GM12878 (cell line): ENCODE measurements around the gene SRMS. TPM values are rescaled to one million over a fixed set of nuclear protein-coding genes. Genes with fewer than 3 reads are reported as not detected.

Experiments used
- ATAC-seq: fragments of 200-7000 bp; cut with Tn5 transposase; 3 replicates; pipeline ENCODE4 v1.9.1; 2020; ENCODE audit warnings: mild to moderate bottlenecking, moderate library complexity
- BruUV-seq: library from RNA; stranded (reverse); fragments of 400-500 nt; replicated peaks from 2 replicates; lab custom pipeline; 2021; lab: Mats Ljungman, UMichigan
- CTCF ChIA-PET: fragments of 300-600 bp; sonication (Branson Sonifier 250); formaldehyde crosslinking; extraction: SDS; loops from one replicate; lab custom pipeline; 2021; ENCODE audit warnings: inconsistent platforms; lab: Yijun Ruan, JAX
- POLR2A ChIA-PET: fragments of 350-600 bp; formaldehyde crosslinking; extraction: SDS; loops from one replicate; lab custom pipeline; 2021; ENCODE audit warnings: inconsistent platforms; lab: Charles Lee
- RAD21 ChIA-PET: fragments of 300-600 bp; sonication (Branson Sonifier 250); formaldehyde crosslinking; loops from one replicate; lab custom pipeline; 2023; ENCODE audit warnings: antibody characterized with exemption; ENCODE audit not compliant: unreplicated experiment; lab: Charles Lee
- SMC1A ChIA-PET: fragments of 300-600 bp; sonication (Branson Sonifier 250); formaldehyde crosslinking; loops from one replicate; lab custom pipeline; 2023; ENCODE audit not compliant: unreplicated experiment, uncharacterized antibody; lab: Charles Lee
- DNase-seq: peaks from one replicate; pipeline ENCODE4 v3.0.0-alpha.2; 2011; ENCODE audit warnings: low read depth, low spot score
- FAIRE-seq: peaks from 3 replicates; lab custom pipeline; 2011; peaks lifted over from hg19 to GRCh38; lab: Jason Lieb, UNC
- H2AFZ ChIP-seq: 2 replicates; pipeline ENCODE4 v1.6.0; 2011; ENCODE audit warnings: low read depth, low read length, control low read depth; ENCODE audit not compliant: control insufficient read depth
- H3K27ac ChIP-seq: 2 replicates; pipeline ENCODE4 v1.5.1; 2011; ENCODE audit warnings: control low read depth; ENCODE audit not compliant: control insufficient read depth, insufficient read depth
- H3K27me3 ChIP-seq, 2 experiments: replicated peaks in 1 of 2; 2 replicates each; pipeline versions ENCODE4 v1.6.0 to v1.6.1; 2011; ENCODE audit warnings: low read length in 1 of 2; ENCODE audit not compliant: control insufficient read depth in 2 of 2, insufficient read depth in 2 of 2
- H3K36me3 ChIP-seq, 2 experiments: 2 replicates each; pipeline ENCODE4 v1.5.1; 2011; ENCODE audit warnings: low read length in 1 of 2; ENCODE audit not compliant: control insufficient read depth in 2 of 2, insufficient read depth in 2 of 2
- H3K4me1 ChIP-seq: 2 replicates; pipeline ENCODE4 v1.6.1; 2011; ENCODE audit warnings: mild to moderate bottlenecking, low read length, moderate library complexity, mixed read lengths; ENCODE audit not compliant: control insufficient read depth, insufficient read depth
- H3K4me2 ChIP-seq: 2 replicates; pipeline ENCODE4 v1.6.0; 2011; ENCODE audit warnings: control low read depth; ENCODE audit not compliant: control insufficient read depth, insufficient read depth
- H3K4me3 ChIP-seq: fragments of 200-600 bp; sonication (generic); 2 replicates; pipeline ENCODE4 v1.5.1; 2016
- H3K79me2 ChIP-seq: 2 replicates; pipeline ENCODE4 v1.6.0; 2011; ENCODE audit warnings: low read length; ENCODE audit not compliant: control insufficient read depth, insufficient read depth
- H3K9ac ChIP-seq: 2 replicates; pipeline ENCODE4 v1.8.0; 2011; ENCODE audit warnings: low read length, control low read depth, mixed read lengths; ENCODE audit not compliant: control insufficient read depth, insufficient read depth
- H3K9me3 ChIP-seq: replicated peaks from 3 replicates; pipeline ENCODE4 v1.5.1; 2011; ENCODE audit warnings: mild to moderate bottlenecking, low read length; ENCODE audit not compliant: control insufficient read depth, insufficient read depth
- H4K20me1 ChIP-seq: 2 replicates; pipeline ENCODE4 v1.6.0; 2011; ENCODE audit not compliant: control insufficient read depth, insufficient read depth
- ATF3 ChIP-seq: IDR thresholded peaks from 2 replicates; pipeline ENCODE4 v1.6.1; 2011; ENCODE audit warnings: low read depth, mild to moderate bottlenecking, low read length, moderate library complexity, borderline replicate concordance; ENCODE audit errors: extremely low read depth
- BCL11A ChIP-seq: IDR thresholded peaks from 2 replicates; pipeline ENCODE4 v1.6.1; 2011; ENCODE audit warnings: low read depth, low read length
- CHD1 ChIP-seq: IDR thresholded peaks from 2 replicates; pipeline ENCODE4 v1.6.1; 2012; ENCODE audit warnings: low read depth, low read length, improper control_type of control experiment
- ELK1 ChIP-seq: IDR thresholded peaks from 2 replicates; pipeline ENCODE4 v1.6.1; 2012; ENCODE audit warnings: low read depth, low read length, improper control_type of control experiment
- JUNB ChIP-seq: IDR thresholded peaks from 2 replicates; pipeline ENCODE4 v1.6.1; 2016; ENCODE audit warnings: antibody characterized with exemption, mild to moderate bottlenecking
- NFYA ChIP-seq: IDR thresholded peaks from 2 replicates; pipeline ENCODE4 v1.6.1; 2011; ENCODE audit warnings: low read depth, mild to moderate bottlenecking, low read length, improper control_type of control experiment, borderline replicate concordance
- RCOR1 ChIP-seq: conservative IDR thresholded peaks from 2 replicates; pipeline ENCODE4 v1.6.1; 2012; ENCODE audit warnings: low read depth, low read length, improper control_type of control experiment
- SUPT20H ChIP-seq: IDR thresholded peaks from 2 replicates; pipeline ENCODE4 v1.6.1; 2011; ENCODE audit warnings: low read depth, mild to moderate bottlenecking, low read length, moderate library complexity, borderline replicate concordance; ENCODE audit not compliant: control insufficient read depth
- WGBS: methylation state at CpG from one replicate; pipeline ENCODE4 v1.1.6; 2016; ENCODE audit warnings: low lambda C conversion rate; ENCODE audit not compliant: insufficient replicate concordance, insufficient coverage; ENCODE audit errors: missing lambda C conversion rate; 5-methylcytosine and 5-hydroxymethylcytosine counted together
- in situ Hi-C: fragments of 300-500 bp; cut with MboI; formaldehyde crosslinking; loops from 9 replicates; pipeline ENCODE4 v1.14.3; 2018; ENCODE audit warnings: mixed read lengths
- intact Hi-C: fragments of 100-400 bp; cut with micrococcal nuclease; formaldehyde crosslinking; loops from one replicate; pipeline ENCODE4 v1.14.2; 2022; ENCODE audit not compliant: unreplicated experiment
- polyA plus RNA-seq, 11 experiments: library from polyadenylated mRNA; depleted of rRNA in 4 of 11; unstranded in 6 of 11; stranded (reverse) in 5 of 11; fragments of >200 nt; fragmentation: Nextera tagmentation in 4 of 11; fragmentation: Illumina TruSeq in 1 of 11; extraction: Ambion mirVana in 4 of 11; extraction: Trizol in 1 of 11; gene quantifications; 1 replicate in 1 of 11; 2 replicates in 10 of 11; pipeline versions ENCODE4 v1.2.1 to v1.2.3, GENCODE V29; 2011 to 2016; ENCODE audit warnings: inconsistent platforms in 2 of 11, missing spikeins in 2 of 11, low read depth in 1 of 11
- total RNA-seq, 4 experiments: library from RNA; depleted of rRNA in 3 of 4; stranded (reverse); fragments of >200 nt in 3 of 4; fragmentation: Illumina TruSeq in 1 of 4; extraction: Trizol in 1 of 4; gene quantifications; 2 replicates each; pipeline versions ENCODE4 v1.2.1 to v1.2.3, GENCODE V29; 2013 to 2021

The SRMS gene
- total and polyA plus RNA-seq, 10 of the 15 experiments (the other 5 are each of a cell fraction or from before 2014, with no cell fraction given): not detected

GRCh38 chr20:63534427-63534830, 13.1 kb downstream of the SRMS start:
- Histone ChIP-seq H3K4me3 (no peak overlapping the region), H3K9ac (no peak overlapping the region), H3K27me3 (no peaks in the 10 kb centered on the region)
- FAIRE-seq: no peak
- intact Hi-C loops: no loop called here
- TF ChIP-seq RCOR1: no peak
- no peak for TF ChIP-seq NFYA
- no peak for TF ChIP-seq BCL11A
- no peak for TF ChIP-seq ATF3
- TF ChIP-seq ELK1: no peak
- TF ChIP-seq SUPT20H: no peak
- no peak for TF ChIP-seq CHD1
- no peak for TF ChIP-seq JUNB
- TF ChIP-seq, all 136 proteins: peak for 0
- Histone ChIP-seq H3K27ac (no peak overlapping the region), H3K36me3 (no peaks in the 10 kb centered on the region), H3K4me2 (no peak overlapping the region), H3K4me1 (peaks cover 14% of the 10 kb centered on the region), H4K20me1 (no peaks in the 10 kb centered on the region), H3K79me2 (no peaks in the 10 kb centered on the region), H3K9me3 (no peaks in the 10 kb centered on the region), H2AFZ (no peak overlapping the region)
- BruUV-seq: no TSS peak
- ChIA-PET CTCF (interaction anchor here (0.8 kb wide), 1 partner anchor 38 kb away, joined by 3 read pairs; no protein-coding TSS in a partner anchor), POLR2A (no interaction called here), SMC1A (interaction anchor here (0.6 kb wide), 1 partner anchor 8 kb away, joined by 3 read pairs; no protein-coding TSS in a partner anchor), RAD21 (no interaction called here)
- in situ Hi-C loops: no loop called here
- DNase-seq: no peak
- no peak for ATAC-seq
- 27% methylated on average over 9 of the region's 12 CpGs for WGBS
